ENCODE data around the gene WEE1.

WEE1 gene

GRCh38 chr11:9550191-9550628 lies 23.3 kb upstream of the WEE1 start:
- TF ChIP-seq ZNF274 (IDR thresholded peaks at IDR 0.05; ENCODE audit: low read depth, low read length), result no peak
- H3K4me3 ChIP-seq (ENCODE audit: low read length), result no peak overlapping the region

GRCh38 chr11:9561279-9561982 lies 12.0 kb upstream of the WEE1 start:
- TF ChIP-seq ZNF274 (IDR thresholded peaks at IDR 0.05; ENCODE audit: low read depth, low read length), result no peak
- no peak overlapping the region for H3K4me3 ChIP-seq (ENCODE audit: low read length)

GRCh38 chr11:9562716-9563115 lies 10.8 kb upstream of the WEE1 start:
- H3K4me3 ChIP-seq (ENCODE audit: low read length), result no peak overlapping the region
- no peak for TF ChIP-seq ZNF274 (IDR thresholded peaks at IDR 0.05; ENCODE audit: low read depth, low read length)

- no peak for TF ChIP-seq ZNF274 (IDR thresholded peaks at IDR 0.05; ENCODE audit: low read depth, low read length)
- H3K4me3 ChIP-seq (ENCODE audit: low read length), result no peak overlapping the region
Measured at GRCh38 chr11:9563196-9563730, 10.2 kb upstream of the WEE1 start.

GRCh38 chr11:9565822-9566560 lies 7.5 kb upstream of the WEE1 start:
- H3K4me3 ChIP-seq (ENCODE audit: low read length), result 0 out of 2 replicates have a peak overlapping the region, but pooled peaks have one; percentile 27
- no peak for TF ChIP-seq ZNF274 (IDR thresholded peaks at IDR 0.05; ENCODE audit: low read depth, low read length)

- no peak overlapping the region for H3K4me3 ChIP-seq (ENCODE audit: low read length)
- no peak for TF ChIP-seq ZNF274 (IDR thresholded peaks at IDR 0.05; ENCODE audit: low read depth, low read length)
Measured at GRCh38 chr11:9566561-9567063, 6.9 kb upstream of the WEE1 start.

GRCh38 chr11:9567401-9567800 lies 6.1 kb upstream of the WEE1 start:
- TF ChIP-seq ZNF274 (IDR thresholded peaks at IDR 0.05; ENCODE audit: low read depth, low read length), result no peak
- H3K4me3 ChIP-seq (ENCODE audit: low read length), result no peak overlapping the region

- no peak for TF ChIP-seq ZNF274 (IDR thresholded peaks at IDR 0.05; ENCODE audit: low read depth, low read length)
- no peak overlapping the region for H3K4me3 ChIP-seq (ENCODE audit: low read length)
Measured at GRCh38 chr11:9568161-9568853, 5.2 kb upstream of the WEE1 start.

GRCh38 chr11:9568854-9569587 lies 4.4 kb upstream of the WEE1 start:
- no peak for TF ChIP-seq ZNF274 (IDR thresholded peaks at IDR 0.05; ENCODE audit: low read depth, low read length)

GRCh38 chr11:9569588-9570164 lies 3.8 kb upstream of the WEE1 start:
- no peak overlapping the region for H3K4me3 ChIP-seq (ENCODE audit: low read length)
- TF ChIP-seq ZNF274 (IDR thresholded peaks at IDR 0.05; ENCODE audit: low read depth, low read length), result no peak

More at GRCh38 chr11:9568854-9569587, 4.4 kb upstream of the WEE1 start:
- H3K4me3 ChIP-seq (ENCODE audit: low read length), result no peak overlapping the region

GRCh38 chr11:9570313-9571025 lies 3.0 kb upstream of the WEE1 start:
- TF ChIP-seq ZNF274 (IDR thresholded peaks at IDR 0.05; ENCODE audit: low read depth, low read length), result no peak
- H3K4me3 ChIP-seq (ENCODE audit: low read length), result no peak overlapping the region

GRCh38 chr11:9571071-9571762 lies 2.3 kb upstream of the WEE1 start:
- H3K4me3 ChIP-seq (ENCODE audit: low read length), result no peak overlapping the region
- TF ChIP-seq ZNF274 (IDR thresholded peaks at IDR 0.05; ENCODE audit: low read depth, low read length), result no peak

Measured in GM08714 (cell line).